Measurements from ENCODE around the gene GNA14. TPM values are rescaled to one million over a fixed set of nuclear protein-coding genes. Genes with fewer than 3 reads are reported as not detected.

Gene GNA14
- total and polyA plus RNA-seq, 7 donors, result 5.0 to 29.2 (median 7.8) TPM

- Histone ChIP-seq H3K9me3 (no peaks in the 10 kb centered on the region), H3K4me3 (no peak overlapping the region), H3K36me3 (no peaks in the 10 kb centered on the region), H3K4me1 (peaks cover 0 to 21% (median 12%) of the 10 kb centered on the region in 4 donors), H3K27me3 (no peaks in the 10 kb centered on the region), H3K27ac (peak overlapping the region in 3 of 4 donors; percentile 45 to 56 (median 49))
- 57 to 80% methylated on average over 10 of the region's 10 CpGs for WGBS, 2 donors
- DNase-seq, result no peak
- intact Hi-C loops (cut with DNase I), result no loop called here
- TF ChIP-seq EP300 (IDR thresholded peaks at IDR 0.05), result no peak
- peak in 3 of 4 donors; percentile 14 to 62 (median 46) for TF ChIP-seq POLR2AphosphoS5 (IDR thresholded peaks at IDR 0.05)
These were observed 26.0 kb upstream of the GNA14 start for GRCh38 chr9:77673941-77674791.

GRCh38 chr9:77672183-77672582 is 24.1 kb upstream of the GNA14 start:
- Histone ChIP-seq H3K4me3 (no peak overlapping the region), H3K27me3 (no peaks in the 10 kb centered on the region), H3K36me3 (no peaks in the 10 kb centered on the region), H3K4me1 (peaks cover 0 to 11% (median 8%) of the 10 kb centered on the region in 4 donors), H3K27ac (no peak overlapping the region), H3K9me3 (no peaks in the 10 kb centered on the region)
- 71 to 76% methylated on average over 4 of the region's 4 CpGs for WGBS, 2 donors
- no peak for DNase-seq
- intact Hi-C loops (cut with DNase I), result no loop called here
- no peak for TF ChIP-seq CTCF (IDR thresholded peaks at IDR 0.05)

- 89 to 92% methylated on average over 1 of the region's 1 CpG for WGBS, 2 donors
- no peak for TF ChIP-seq POLR2A (IDR thresholded peaks at IDR 0.05)
These were observed 19.0 kb upstream of the GNA14 start for GRCh38 chr9:77667151-77667550.

GRCh38 chr9:77663754-77664153 is 15.6 kb upstream of the GNA14 start:
- TF ChIP-seq POLR2AphosphoS5 (IDR thresholded peaks at IDR 0.05) (no peak), POLR2A (IDR thresholded peaks at IDR 0.05) (no peak), CTCF (IDR thresholded peaks at IDR 0.05) (no peak), EP300 (IDR thresholded peaks at IDR 0.05) (no peak)
- Histone ChIP-seq H3K36me3 (no peaks in the 10 kb centered on the region), H3K9me3 (no peaks in the 10 kb centered on the region), H3K27ac (peak overlapping the region in 1 of 4 donors; percentile 31), H3K4me1 (peaks cover 0 to 15% (median 10%) of the 10 kb centered on the region in 4 donors), H3K4me3 (no peak overlapping the region), H3K27me3 (no peaks in the 10 kb centered on the region)
- no peak for DNase-seq
- WGBS, 2 donors, result 12 to 47% methylated on average over 5 of the region's 5 CpGs
- intact Hi-C loops (cut with DNase I), result no loop called here

More at GRCh38 chr9:77667151-77667550, 19.0 kb upstream of the GNA14 start:
- Histone ChIP-seq H3K9me3 (no peaks in the 10 kb centered on the region), H3K4me1 (peaks cover 0 to 15% (median 10%) of the 10 kb centered on the region in 4 donors), H3K4me3 (no peak overlapping the region), H3K27ac (no peak overlapping the region), H3K27me3 (no peaks in the 10 kb centered on the region), H3K36me3 (no peaks in the 10 kb centered on the region)
- no peak for DNase-seq
- intact Hi-C loops (cut with DNase I), result no loop called here

GRCh38 chr9:77661566-77662085 is 13.5 kb upstream of the GNA14 start:
- H3K9me3 ChIP-seq, result no peaks in the 10 kb centered on the region
- TF ChIP-seq CTCF (IDR thresholded peaks at IDR 0.05) (no peak), POLR2AphosphoS5 (IDR thresholded peaks at IDR 0.05) (no peak), POLR2A (IDR thresholded peaks at IDR 0.05) (no peak), EP300 (IDR thresholded peaks at IDR 0.05) (no peak)
- H3K36me3 ChIP-seq, result no peaks in the 10 kb centered on the region
- H3K27me3 ChIP-seq, result no peaks in the 10 kb centered on the region
- no peak overlapping the region for H3K4me3 ChIP-seq
- 80 to 87% methylated on average over 7 of the region's 7 CpGs for WGBS, 2 donors
- no peak for DNase-seq
- H3K27ac ChIP-seq, result no peak overlapping the region
- intact Hi-C loops (cut with DNase I), result no loop called here
- H3K4me1 ChIP-seq, result peaks cover 0 to 15% (median 10%) of the 10 kb centered on the region in 4 donors
